GM21723 (cell line): ENCODE results near the gene HMG20A.

ENCODE experiments used
- ATAC-seq: cut with Tn5 transposase; IDR thresholded peaks from one replicate; pipeline ENCODE4 v1.9.1; 2021; ENCODE audit warnings: mild to moderate bottlenecking, moderate library complexity; ENCODE audit not compliant: unreplicated experiment

The HMG20A gene

GRCh38 chr15:77533578-77534430, 113.1 kb downstream of the HMG20A start:
- no peak for ATAC-seq
